Endodermal cell (in vitro differentiated cells): ENCODE data around the gene SLC12A8. TPM values are rescaled to one million over a fixed set of nuclear protein-coding genes. Genes with fewer than 3 reads are reported as not detected.

ENCODE experiments used
- DNase-seq: peaks from one replicate; pipeline ENCODE4 v3.0.0-alpha.2; 2017
- H3K27ac ChIP-seq: 2 replicates; pipeline ENCODE4 v1.5.1; 2013; ENCODE audit warnings: mild to moderate bottlenecking, low read depth, low read length, moderate library complexity
- H3K27me3 ChIP-seq: 2 replicates; pipeline ENCODE4 v1.6.1; 2013; ENCODE audit warnings: mild to moderate bottlenecking, low read length, moderate library complexity; ENCODE audit not compliant: insufficient read depth, control insufficient read depth, poor library complexity, severe bottlenecking
- H3K36me3 ChIP-seq: 2 replicates; pipeline ENCODE4 v1.7.0; 2013; ENCODE audit warnings: mild to moderate bottlenecking, low read length, moderate library complexity; ENCODE audit not compliant: control insufficient read depth, insufficient read depth
- H3K4me1 ChIP-seq: one replicate; pipeline ENCODE4 v1.7.0; 2013; ENCODE audit warnings: low read length; ENCODE audit not compliant: control insufficient read depth, insufficient read depth
- H3K4me3 ChIP-seq: 2 replicates; pipeline ENCODE4 v1.5.1; 2013; ENCODE audit warnings: mild to moderate bottlenecking, low read length, moderate library complexity
- H3K9ac ChIP-seq: 2 replicates; pipeline ENCODE4 v1.6.1; 2013; ENCODE audit warnings: mild to moderate bottlenecking, low read length, moderate library complexity; ENCODE audit not compliant: poor library complexity, severe bottlenecking; ENCODE audit errors: extremely low read depth
- H3K9me3 ChIP-seq: 2 replicates; pipeline ENCODE4 v1.6.1; 2013; ENCODE audit warnings: mild to moderate bottlenecking, low read length, moderate library complexity; ENCODE audit not compliant: control insufficient read depth
- H3K27ac Mint-ChIP-seq: 2 replicates; pipeline ENCODE4 v1.8.0; 2020; ENCODE audit warnings: mixed read lengths
- H3K27me3 Mint-ChIP-seq: 2 replicates; pipeline ENCODE4 v1.8.0; 2021; ENCODE audit warnings: mild to moderate bottlenecking, mixed read lengths; ENCODE audit not compliant: insufficient read depth
- H3K36me3 Mint-ChIP-seq: 2 replicates; pipeline ENCODE4 v1.8.0; 2020; ENCODE audit warnings: low read depth, mixed read lengths
- H3K4me1 Mint-ChIP-seq: 2 replicates; pipeline ENCODE4 v1.8.0; 2020; ENCODE audit warnings: mixed read lengths
- H3K4me3 Mint-ChIP-seq: 2 replicates; pipeline ENCODE4 v1.8.0; 2020; ENCODE audit warnings: mild to moderate bottlenecking, moderate library complexity, mixed read lengths
- H3K9me3 Mint-ChIP-seq: 2 replicates; pipeline ENCODE4 v1.8.0; 2020; ENCODE audit warnings: mild to moderate bottlenecking, mixed read lengths
- WGBS, 2 experiments: methylation state at CpG; one replicate each; pipeline versions ENCODE4 v1.1.5 to v1.1.7; 2013; ENCODE audit warnings: missing lambda C conversion rate in 2 of 2, mixed read lengths in 1 of 2; ENCODE audit not compliant: insufficient coverage in 1 of 2, insufficient read length in 1 of 2; 5-methylcytosine and 5-hydroxymethylcytosine counted together
- total RNA-seq, 2 donors: library from RNA; stranded (reverse); fragmentation: NEBNext Ultra II Directional in 1 of 2; extraction: Animal tissue kit (Norgen Biotek cat#: 25700) in 1 of 2; gene quantifications; 2 replicates in 1 of 2; 3 replicates in 1 of 2; pipeline ENCODE4 v1.2.1, GENCODE V29; 2021
- TF ChIP-seq, protein P1 (sequence below): fragments of 200-600 bp; sonication (generic); conservative IDR thresholded peaks from 2 replicates; pipeline ENCODE4 v1.5.0; 2021; ENCODE audit warnings: antibody characterized with exemption, mild to moderate bottlenecking

SLC12A8 gene
- total RNA-seq, 2 donors from 2014 or later: 17.3 to 18.6 TPM

DNA sequence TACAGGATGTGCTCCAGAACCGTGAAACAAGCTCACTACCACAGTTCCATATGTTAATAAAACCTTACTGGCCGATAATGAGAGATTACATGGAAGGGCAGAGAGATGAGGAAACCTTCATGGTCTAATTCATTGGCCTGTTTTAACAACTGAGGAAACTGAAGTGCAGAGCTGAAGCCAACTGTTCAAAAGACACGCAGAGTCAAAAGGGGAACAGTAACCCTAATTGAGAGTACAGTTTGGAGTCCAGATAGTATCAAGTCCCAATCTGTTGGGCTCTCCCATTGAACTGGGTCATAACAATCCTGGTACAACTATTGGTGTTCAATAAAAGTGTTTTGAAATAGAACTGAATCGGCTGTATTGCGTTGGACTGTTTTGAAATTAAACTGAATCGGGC, 69.6 kb downstream of the SLC12A8 start:
- WGBS, 2 experiments: 86 to 100% methylated on average over 5 to 6 of the region's 6 CpGs
- peaks cover 17% of the 10 kb centered on the region for H3K27me3 Mint-ChIP-seq
- no peak overlapping the region for H3K27ac Mint-ChIP-seq
- no peaks in the 10 kb centered on the region for H3K36me3 Mint-ChIP-seq
- H3K4me3 Mint-ChIP-seq: no peak overlapping the region
- Histone ChIP-seq H3K27me3 (peaks cover 17% of the 10 kb centered on the region), H3K9ac (no peak overlapping the region), H3K4me1 (peaks cover 9% of the 10 kb centered on the region), H3K27ac (no peak overlapping the region), H3K4me3 (no peak overlapping the region), H3K9me3 (no peaks in the 10 kb centered on the region), H3K36me3 (no peaks in the 10 kb centered on the region)
- no peaks in the 10 kb centered on the region for H3K9me3 Mint-ChIP-seq
- no peak for DNase-seq
- TF ChIP-seq, protein P1, sequence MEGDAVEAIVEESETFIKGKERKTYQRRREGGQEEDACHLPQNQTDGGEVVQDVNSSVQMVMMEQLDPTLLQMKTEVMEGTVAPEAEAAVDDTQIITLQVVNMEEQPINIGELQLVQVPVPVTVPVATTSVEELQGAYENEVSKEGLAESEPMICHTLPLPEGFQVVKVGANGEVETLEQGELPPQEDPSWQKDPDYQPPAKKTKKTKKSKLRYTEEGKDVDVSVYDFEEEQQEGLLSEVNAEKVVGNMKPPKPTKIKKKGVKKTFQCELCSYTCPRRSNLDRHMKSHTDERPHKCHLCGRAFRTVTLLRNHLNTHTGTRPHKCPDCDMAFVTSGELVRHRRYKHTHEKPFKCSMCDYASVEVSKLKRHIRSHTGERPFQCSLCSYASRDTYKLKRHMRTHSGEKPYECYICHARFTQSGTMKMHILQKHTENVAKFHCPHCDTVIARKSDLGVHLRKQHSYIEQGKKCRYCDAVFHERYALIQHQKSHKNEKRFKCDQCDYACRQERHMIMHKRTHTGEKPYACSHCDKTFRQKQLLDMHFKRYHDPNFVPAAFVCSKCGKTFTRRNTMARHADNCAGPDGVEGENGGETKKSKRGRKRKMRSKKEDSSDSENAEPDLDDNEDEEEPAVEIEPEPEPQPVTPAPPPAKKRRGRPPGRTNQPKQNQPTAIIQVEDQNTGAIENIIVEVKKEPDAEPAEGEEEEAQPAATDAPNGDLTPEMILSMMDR: no peak
- H3K4me1 Mint-ChIP-seq: peaks cover 27% of the 10 kb centered on the region

DNA sequence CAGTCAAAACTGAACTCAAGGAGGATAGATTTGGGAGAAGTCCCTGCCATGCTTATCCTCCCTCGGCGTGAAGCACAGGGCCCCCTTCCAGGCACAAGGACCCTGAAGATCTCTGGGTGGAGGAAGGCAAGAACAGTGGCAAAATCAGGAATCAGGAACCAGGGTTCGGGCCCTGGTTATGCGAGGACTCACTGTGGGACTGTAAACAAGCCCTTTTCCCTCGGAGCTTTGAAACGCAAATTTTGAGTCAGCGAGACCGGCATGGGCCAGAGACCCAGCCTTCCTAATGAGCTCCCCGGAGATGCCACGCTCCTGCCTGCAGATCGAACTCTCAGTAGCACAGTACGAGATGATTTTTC, 70.1 kb downstream of the SLC12A8 start:
- H3K4me3 Mint-ChIP-seq: peak overlapping the region; percentile 44

DNA sequence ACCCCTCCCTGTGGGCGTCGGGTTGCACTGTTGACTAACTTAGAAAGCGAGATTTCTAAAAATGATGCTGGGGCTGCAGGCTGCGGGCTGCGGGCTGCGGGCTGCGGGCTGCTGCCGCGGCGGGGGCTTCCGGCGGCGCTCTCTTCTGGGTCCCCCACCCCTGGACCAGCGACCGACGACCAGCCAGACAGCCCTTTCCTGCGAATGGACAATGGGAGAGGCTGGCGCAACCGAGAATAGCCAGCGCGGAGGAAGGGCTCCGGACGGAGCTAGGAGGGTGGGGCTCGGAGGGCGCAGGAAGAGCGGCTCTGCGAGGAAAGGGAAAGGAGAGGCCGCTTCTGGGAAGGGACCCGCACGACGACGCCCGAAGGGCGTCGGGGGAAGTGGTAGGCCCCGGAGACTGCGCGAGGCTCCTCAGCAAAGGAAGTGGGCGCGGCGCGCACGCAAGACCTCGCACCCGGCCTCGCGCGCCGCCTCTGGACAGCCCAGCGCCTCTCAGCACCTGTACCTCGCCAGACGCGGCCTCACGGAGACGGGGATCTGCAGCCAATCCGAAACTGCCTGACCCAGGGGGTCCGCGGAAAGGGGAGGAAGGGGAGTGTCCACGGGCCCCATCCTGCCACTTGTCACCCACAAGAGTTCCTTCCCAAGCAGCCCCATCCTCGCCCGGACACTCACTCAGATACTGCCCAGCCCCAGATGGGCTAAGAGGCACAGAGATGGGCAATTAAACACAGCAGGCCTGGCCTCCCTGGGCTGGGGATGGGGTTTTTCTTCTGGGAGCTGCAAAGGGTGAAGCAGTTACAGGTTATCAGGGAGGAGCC, 70.7 kb downstream of the SLC12A8 start:
- no peak overlapping the region for H3K9ac ChIP-seq
- H3K4me1 Mint-ChIP-seq: peaks cover 28% of the 10 kb centered on the region
- peak; percentile 88 for DNase-seq
- no peaks in the 10 kb centered on the region for H3K36me3 Mint-ChIP-seq
- peak overlapping the region; percentile 44 for H3K4me3 Mint-ChIP-seq
- H3K4me1 ChIP-seq: peaks cover 9% of the 10 kb centered on the region
- no peak overlapping the region for H3K27ac ChIP-seq
- TF ChIP-seq, protein P1: peak; percentile 64
- H3K27me3 Mint-ChIP-seq: peaks cover 17% of the 10 kb centered on the region
- no peak overlapping the region for H3K4me3 ChIP-seq
- no peaks in the 10 kb centered on the region for H3K9me3 Mint-ChIP-seq
- no peak overlapping the region for H3K27ac Mint-ChIP-seq
- H3K36me3 ChIP-seq: no peaks in the 10 kb centered on the region
- H3K9me3 ChIP-seq: no peaks in the 10 kb centered on the region
- WGBS, 2 experiments: 23 to 29% methylated on average over 33 to 61 of the region's 61 CpGs
- peaks cover 17% of the 10 kb centered on the region for H3K27me3 ChIP-seq

More for the DNA sequence above, 70.1 kb downstream of the SLC12A8 start:
- Histone ChIP-seq H3K4me1 (peaks cover 9% of the 10 kb centered on the region), H3K36me3 (no peaks in the 10 kb centered on the region), H3K27ac (no peak overlapping the region), H3K9ac (no peak overlapping the region), H3K4me3 (no peak overlapping the region), H3K27me3 (peaks cover 17% of the 10 kb centered on the region), H3K9me3 (no peaks in the 10 kb centered on the region)
- H3K36me3 Mint-ChIP-seq: no peaks in the 10 kb centered on the region
- no peak overlapping the region for H3K27ac Mint-ChIP-seq
- peak; percentile 73 for DNase-seq
- no peaks in the 10 kb centered on the region for H3K9me3 Mint-ChIP-seq
- TF ChIP-seq, protein P1: no peak
- 56 to 70% methylated on average over 12 of the region's 12 CpGs for WGBS, 2 experiments
- H3K27me3 Mint-ChIP-seq: peaks cover 17% of the 10 kb centered on the region
- H3K4me1 Mint-ChIP-seq: peaks cover 30% of the 10 kb centered on the region
